GM12878 (cell line): Measurements from ENCODE around the gene TBPL2. TPM values are rescaled to one million over a fixed set of nuclear protein-coding genes. Genes with fewer than 3 reads are reported as not detected.

Experiments
- ATAC-seq: fragments of 200-7000 bp; cut with Tn5 transposase; 3 replicates; pipeline ENCODE4 v1.9.1; 2020; ENCODE audit warnings: mild to moderate bottlenecking, moderate library complexity
- BruUV-seq: library from RNA; stranded (reverse); fragments of 400-500 nt; replicated peaks from 2 replicates; lab custom pipeline; 2021; lab: Mats Ljungman, UMichigan
- CTCF ChIA-PET: fragments of 300-600 bp; sonication (Branson Sonifier 250); formaldehyde crosslinking; extraction: SDS; loops from one replicate; lab custom pipeline; 2021; ENCODE audit warnings: inconsistent platforms; lab: Yijun Ruan, JAX
- POLR2A ChIA-PET: fragments of 350-600 bp; formaldehyde crosslinking; extraction: SDS; loops from one replicate; lab custom pipeline; 2021; ENCODE audit warnings: inconsistent platforms; lab: Charles Lee
- RAD21 ChIA-PET: fragments of 300-600 bp; sonication (Branson Sonifier 250); formaldehyde crosslinking; loops from one replicate; lab custom pipeline; 2023; ENCODE audit warnings: antibody characterized with exemption; ENCODE audit not compliant: unreplicated experiment; lab: Charles Lee
- SMC1A ChIA-PET: fragments of 300-600 bp; sonication (Branson Sonifier 250); formaldehyde crosslinking; loops from one replicate; lab custom pipeline; 2023; ENCODE audit not compliant: unreplicated experiment, uncharacterized antibody; lab: Charles Lee
- DNase-seq: peaks from one replicate; pipeline ENCODE4 v3.0.0-alpha.2; 2011; ENCODE audit warnings: low read depth, low spot score
- FAIRE-seq: peaks from 3 replicates; lab custom pipeline; 2011; peaks lifted over from hg19 to GRCh38; lab: Jason Lieb, UNC
- H2AFZ ChIP-seq: 2 replicates; pipeline ENCODE4 v1.6.0; 2011; ENCODE audit warnings: low read depth, low read length, control low read depth; ENCODE audit not compliant: control insufficient read depth
- H3K27ac ChIP-seq: 2 replicates; pipeline ENCODE4 v1.5.1; 2011; ENCODE audit warnings: control low read depth; ENCODE audit not compliant: control insufficient read depth, insufficient read depth
- H3K27me3 ChIP-seq, 2 experiments: replicated peaks in 1 of 2; 2 replicates each; pipeline versions ENCODE4 v1.6.0 to v1.6.1; 2011; ENCODE audit warnings: low read length in 1 of 2; ENCODE audit not compliant: control insufficient read depth in 2 of 2, insufficient read depth in 2 of 2
- H3K36me3 ChIP-seq, 2 experiments: 2 replicates each; pipeline ENCODE4 v1.5.1; 2011; ENCODE audit warnings: low read length in 1 of 2; ENCODE audit not compliant: control insufficient read depth in 2 of 2, insufficient read depth in 2 of 2
- H3K4me1 ChIP-seq: 2 replicates; pipeline ENCODE4 v1.6.1; 2011; ENCODE audit warnings: mild to moderate bottlenecking, low read length, moderate library complexity, mixed read lengths; ENCODE audit not compliant: control insufficient read depth, insufficient read depth
- H3K4me2 ChIP-seq: 2 replicates; pipeline ENCODE4 v1.6.0; 2011; ENCODE audit warnings: control low read depth; ENCODE audit not compliant: control insufficient read depth, insufficient read depth
- H3K4me3 ChIP-seq: fragments of 200-600 bp; sonication (generic); 2 replicates; pipeline ENCODE4 v1.5.1; 2016
- H3K79me2 ChIP-seq: 2 replicates; pipeline ENCODE4 v1.6.0; 2011; ENCODE audit warnings: low read length; ENCODE audit not compliant: control insufficient read depth, insufficient read depth
- H3K9ac ChIP-seq: 2 replicates; pipeline ENCODE4 v1.8.0; 2011; ENCODE audit warnings: low read length, control low read depth, mixed read lengths; ENCODE audit not compliant: control insufficient read depth, insufficient read depth
- H3K9me3 ChIP-seq: replicated peaks from 3 replicates; pipeline ENCODE4 v1.5.1; 2011; ENCODE audit warnings: mild to moderate bottlenecking, low read length; ENCODE audit not compliant: control insufficient read depth, insufficient read depth
- H4K20me1 ChIP-seq: 2 replicates; pipeline ENCODE4 v1.6.0; 2011; ENCODE audit not compliant: control insufficient read depth, insufficient read depth
- ASH2L ChIP-seq: fragments of 300-600, 200-600 bp; sonication (generic); IDR thresholded peaks from 2 replicates; pipeline ENCODE4 v1.6.1; 2017; ENCODE audit warnings: low read depth, mild to moderate bottlenecking, borderline replicate concordance
- DPF2 ChIP-seq: fragments of 450-650 bp; IDR thresholded peaks from 2 replicates; pipeline ENCODE4 v1.6.1; 2017; ENCODE audit warnings: mild to moderate bottlenecking
- HDGF ChIP-seq: fragments of 450-650 bp; IDR thresholded peaks from 2 replicates; pipeline ENCODE4 v1.6.1; 2016; ENCODE audit warnings: antibody characterized with exemption
- NR2C2 ChIP-seq: IDR thresholded peaks from 2 replicates; pipeline ENCODE4 v1.6.1; 2011; ENCODE audit warnings: borderline replicate concordance, low read depth; ENCODE audit not compliant: control insufficient read depth, insufficient read length
- PRDM15 ChIP-seq: fragments of 450-650 bp; formaldehyde crosslinking; IDR thresholded peaks from 2 replicates; pipeline ENCODE4 v1.4.0; 2020; ENCODE audit warnings: mild to moderate bottlenecking, moderate library complexity
- SIN3A ChIP-seq: IDR thresholded peaks from 2 replicates; pipeline ENCODE4 v1.6.1; 2012; ENCODE audit warnings: low read depth, low read length, improper control_type of control experiment
- WGBS: methylation state at CpG from one replicate; pipeline ENCODE4 v1.1.6; 2016; ENCODE audit warnings: low lambda C conversion rate; ENCODE audit not compliant: insufficient replicate concordance, insufficient coverage; ENCODE audit errors: missing lambda C conversion rate; 5-methylcytosine and 5-hydroxymethylcytosine counted together
- in situ Hi-C: fragments of 300-500 bp; cut with MboI; formaldehyde crosslinking; loops from 9 replicates; pipeline ENCODE4 v1.14.3; 2018; ENCODE audit warnings: mixed read lengths
- intact Hi-C: fragments of 100-400 bp; cut with micrococcal nuclease; formaldehyde crosslinking; loops from one replicate; pipeline ENCODE4 v1.14.2; 2022; ENCODE audit not compliant: unreplicated experiment
- polyA plus RNA-seq, 11 experiments: library from polyadenylated mRNA; depleted of rRNA in 4 of 11; unstranded in 6 of 11; stranded (reverse) in 5 of 11; fragments of >200 nt; fragmentation: Nextera tagmentation in 4 of 11; fragmentation: Illumina TruSeq in 1 of 11; extraction: Ambion mirVana in 4 of 11; extraction: Trizol in 1 of 11; gene quantifications; 1 replicate in 1 of 11; 2 replicates in 10 of 11; pipeline versions ENCODE4 v1.2.1 to v1.2.3, GENCODE V29; 2011 to 2016; ENCODE audit warnings: inconsistent platforms in 2 of 11, missing spikeins in 2 of 11, low read depth in 1 of 11
- total RNA-seq, 4 experiments: library from RNA; depleted of rRNA in 3 of 4; stranded (reverse); fragments of >200 nt in 3 of 4; fragmentation: Illumina TruSeq in 1 of 4; extraction: Trizol in 1 of 4; gene quantifications; 2 replicates each; pipeline versions ENCODE4 v1.2.1 to v1.2.3, GENCODE V29; 2013 to 2021
- TF ChIP-seq, protein P1 (sequence below): fragments of 450-650 bp; formaldehyde crosslinking; IDR thresholded peaks from 2 replicates; pipeline ENCODE4 v1.4.0; 2022; ENCODE audit warnings: mild to moderate bottlenecking, moderate library complexity
- TF ChIP-seq, protein P2 (sequence below), 3 experiments: IDR thresholded peaks in 2 of 3; conservative IDR thresholded peaks in 1 of 3; 2 replicates each; pipeline ENCODE4 v1.5.1; 2011; ENCODE audit warnings: low read depth in 3 of 3, low read length in 3 of 3, mild to moderate bottlenecking in 3 of 3, control low read depth in 2 of 3, moderate library complexity in 2 of 3, inconsistent platforms in 1 of 3, mixed read lengths in 1 of 3; ENCODE audit not compliant: control insufficient read depth in 2 of 3, insufficient read depth in 1 of 3; ENCODE audit errors: extremely low read depth in 1 of 3

The TBPL2 gene
- total and polyA plus RNA-seq, 10 of the 15 experiments (the other 5 are each of a cell fraction or from before 2014, with no cell fraction given), result 0.41 TPM; not detected in 9

GRCh38 chr14:55382483-55382882 lies 57.9 kb downstream of the TBPL2 start:
- Histone ChIP-seq H3K9me3 (no peaks in the 10 kb centered on the region), H3K4me2 (no peak overlapping the region), H3K9ac (no peak overlapping the region), H4K20me1 (no peaks in the 10 kb centered on the region), H2AFZ (no peak overlapping the region), H3K4me3 (no peak overlapping the region), H3K27ac (no peak overlapping the region), H3K79me2 (no peaks in the 10 kb centered on the region), H3K4me1 (no peaks in the 10 kb centered on the region), H3K27me3 (no peaks in the 10 kb centered on the region), H3K36me3 (peaks cover 3% of the 10 kb centered on the region in 2 experiments)
- ChIA-PET CTCF (interaction anchor here (0.9 to 1.5 kb wide), 3 partner anchors 10 to 40 kb away, joined by 3 to 4 read pairs (median 4); no protein-coding TSS in a partner anchor), SMC1A (interaction anchor here (0.5 to 1.5 kb wide), 3 partner anchors 14 to 171 kb away, joined by 3 read pairs; no protein-coding TSS in a partner anchor), POLR2A (interaction anchor here (0.6 kb wide), 1 partner anchor 98 kb away, joined by 3 read pairs; no protein-coding TSS in a partner anchor), RAD21 (no interaction called here)
- FAIRE-seq (no peak), ATAC-seq (no peak), DNase-seq (no peak)
- intact Hi-C loops (no loop called here), in situ Hi-C loops (no loop called here)
- no peak for TF ChIP-seq NR2C2
- no peak for TF ChIP-seq HDGF
- TF ChIP-seq, protein P1, sequence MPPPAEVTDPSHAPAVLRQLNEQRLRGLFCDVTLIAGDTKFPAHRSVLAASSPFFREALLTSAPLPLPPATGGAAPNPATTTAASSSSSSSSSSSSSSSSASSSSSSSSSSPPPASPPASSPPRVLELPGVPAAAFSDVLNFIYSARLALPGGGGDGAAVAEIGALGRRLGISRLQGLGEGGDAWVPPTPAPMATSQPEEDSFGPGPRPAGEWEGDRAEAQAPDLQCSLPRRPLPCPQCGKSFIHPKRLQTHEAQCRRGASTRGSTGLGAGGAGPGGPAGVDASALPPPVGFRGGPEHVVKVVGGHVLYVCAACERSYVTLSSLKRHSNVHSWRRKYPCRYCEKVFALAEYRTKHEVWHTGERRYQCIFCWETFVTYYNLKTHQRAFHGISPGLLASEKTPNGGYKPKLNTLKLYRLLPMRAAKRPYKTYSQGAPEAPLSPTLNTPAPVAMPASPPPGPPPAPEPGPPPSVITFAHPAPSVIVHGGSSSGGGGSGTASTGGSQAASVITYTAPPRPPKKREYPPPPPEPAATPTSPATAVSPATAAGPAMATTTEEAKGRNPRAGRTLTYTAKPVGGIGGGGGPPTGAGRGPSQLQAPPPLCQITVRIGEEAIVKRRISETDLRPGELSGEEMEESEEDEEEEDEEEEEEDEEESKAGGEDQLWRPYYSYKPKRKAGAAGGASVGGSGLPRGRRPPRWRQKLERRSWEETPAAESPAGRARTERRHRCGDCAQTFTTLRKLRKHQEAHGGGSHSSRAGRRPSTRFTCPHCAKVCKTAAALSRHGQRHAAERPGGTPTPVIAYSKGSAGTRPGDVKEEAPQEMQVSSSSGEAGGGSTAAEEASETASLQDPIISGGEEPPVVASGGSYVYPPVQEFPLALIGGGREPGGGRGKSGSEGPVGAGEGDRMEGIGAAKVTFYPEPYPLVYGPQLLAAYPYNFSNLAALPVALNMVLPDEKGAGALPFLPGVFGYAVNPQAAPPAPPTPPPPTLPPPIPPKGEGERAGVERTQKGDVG (CRISPR knock-in tag), result no peak
- TF ChIP-seq PRDM15 (CRISPR knock-in tag), result no peak
- no peak for TF ChIP-seq ASH2L
- TF ChIP-seq SIN3A, result no peak
- TF ChIP-seq, protein P2, sequence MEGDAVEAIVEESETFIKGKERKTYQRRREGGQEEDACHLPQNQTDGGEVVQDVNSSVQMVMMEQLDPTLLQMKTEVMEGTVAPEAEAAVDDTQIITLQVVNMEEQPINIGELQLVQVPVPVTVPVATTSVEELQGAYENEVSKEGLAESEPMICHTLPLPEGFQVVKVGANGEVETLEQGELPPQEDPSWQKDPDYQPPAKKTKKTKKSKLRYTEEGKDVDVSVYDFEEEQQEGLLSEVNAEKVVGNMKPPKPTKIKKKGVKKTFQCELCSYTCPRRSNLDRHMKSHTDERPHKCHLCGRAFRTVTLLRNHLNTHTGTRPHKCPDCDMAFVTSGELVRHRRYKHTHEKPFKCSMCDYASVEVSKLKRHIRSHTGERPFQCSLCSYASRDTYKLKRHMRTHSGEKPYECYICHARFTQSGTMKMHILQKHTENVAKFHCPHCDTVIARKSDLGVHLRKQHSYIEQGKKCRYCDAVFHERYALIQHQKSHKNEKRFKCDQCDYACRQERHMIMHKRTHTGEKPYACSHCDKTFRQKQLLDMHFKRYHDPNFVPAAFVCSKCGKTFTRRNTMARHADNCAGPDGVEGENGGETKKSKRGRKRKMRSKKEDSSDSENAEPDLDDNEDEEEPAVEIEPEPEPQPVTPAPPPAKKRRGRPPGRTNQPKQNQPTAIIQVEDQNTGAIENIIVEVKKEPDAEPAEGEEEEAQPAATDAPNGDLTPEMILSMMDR (IDR thresholded peaks at IDR 0.05 in 2 of 3, conservative IDR thresholded peaks at IDR 0.05 in 1 of 3; ENCODE audit: control insufficient read depth in 2 of 3, extremely low read depth in 1 of 3, insufficient read depth in 1 of 3, low read depth in 3 of 3, low read length in 3 of 3), result no peak
- TF ChIP-seq DPF2, result no peak
- WGBS, result 97% methylated on average over 4 of the region's 4 CpGs
- BruUV-seq, result no TSS peak
